ENCODE data around the gene CLPTM1L.
"Not testable (repeated sequence)": the region's sequence is repeated elsewhere in the genome, so short reads cannot be mapped to it uniquely, and the experiment has no call there.

Gene CLPTM1L

GRCh38 chr5:1375871-1376810 lies 31.2 kb upstream of the CLPTM1L start:
- ATAC-seq (ENCODE audit: low read depth) (no peak), DNase-seq (ENCODE audit: low spot score) (no peak)
- no peaks in the 10 kb centered on the region for H3K36me3 ChIP-seq (ENCODE audit: low read depth)
- H3K9me3 ChIP-seq (ENCODE audit: severe bottlenecking) = no peaks in the 10 kb centered on the region
- H3K27ac ChIP-seq (ENCODE audit: poor library complexity, severe bottlenecking) = no peak overlapping the region
- H3K27me3 ChIP-seq (ENCODE audit: insufficient read depth, poor library complexity, severe bottlenecking) = no peaks in the 10 kb centered on the region
- no peak overlapping the region for H3K4me3 ChIP-seq (ENCODE audit: severe bottlenecking)
- TF ChIP-seq, protein P1, sequence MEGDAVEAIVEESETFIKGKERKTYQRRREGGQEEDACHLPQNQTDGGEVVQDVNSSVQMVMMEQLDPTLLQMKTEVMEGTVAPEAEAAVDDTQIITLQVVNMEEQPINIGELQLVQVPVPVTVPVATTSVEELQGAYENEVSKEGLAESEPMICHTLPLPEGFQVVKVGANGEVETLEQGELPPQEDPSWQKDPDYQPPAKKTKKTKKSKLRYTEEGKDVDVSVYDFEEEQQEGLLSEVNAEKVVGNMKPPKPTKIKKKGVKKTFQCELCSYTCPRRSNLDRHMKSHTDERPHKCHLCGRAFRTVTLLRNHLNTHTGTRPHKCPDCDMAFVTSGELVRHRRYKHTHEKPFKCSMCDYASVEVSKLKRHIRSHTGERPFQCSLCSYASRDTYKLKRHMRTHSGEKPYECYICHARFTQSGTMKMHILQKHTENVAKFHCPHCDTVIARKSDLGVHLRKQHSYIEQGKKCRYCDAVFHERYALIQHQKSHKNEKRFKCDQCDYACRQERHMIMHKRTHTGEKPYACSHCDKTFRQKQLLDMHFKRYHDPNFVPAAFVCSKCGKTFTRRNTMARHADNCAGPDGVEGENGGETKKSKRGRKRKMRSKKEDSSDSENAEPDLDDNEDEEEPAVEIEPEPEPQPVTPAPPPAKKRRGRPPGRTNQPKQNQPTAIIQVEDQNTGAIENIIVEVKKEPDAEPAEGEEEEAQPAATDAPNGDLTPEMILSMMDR (IDR thresholded peaks at IDR 0.05; ENCODE audit: poor library complexity, severe bottlenecking) = no peak
- H3K4me1 ChIP-seq (ENCODE audit: insufficient read depth, poor library complexity, severe bottlenecking) = no peaks in the 10 kb centered on the region

- DNase-seq (ENCODE audit: low spot score) (no peak), ATAC-seq (ENCODE audit: low read depth) (peak; percentile 33; the same call in 1 of the 3 replicates)
- TF ChIP-seq, protein P1 (IDR thresholded peaks at IDR 0.05; ENCODE audit: poor library complexity, severe bottlenecking) = no peak
- no peaks in the 10 kb centered on the region for H3K4me1 ChIP-seq (ENCODE audit: insufficient read depth, poor library complexity, severe bottlenecking)
- H3K9me3 ChIP-seq (ENCODE audit: severe bottlenecking) = no peaks in the 10 kb centered on the region
- no peak overlapping the region for H3K4me3 ChIP-seq (ENCODE audit: severe bottlenecking)
- no peaks in the 10 kb centered on the region for H3K27me3 ChIP-seq (ENCODE audit: insufficient read depth, poor library complexity, severe bottlenecking)
- no peak overlapping the region for H3K27ac ChIP-seq (ENCODE audit: poor library complexity, severe bottlenecking)
- H3K36me3 ChIP-seq (ENCODE audit: low read depth) = no peaks in the 10 kb centered on the region
These were observed 29.8 kb upstream of the CLPTM1L start for GRCh38 chr5:1374679-1375055.

DNA sequence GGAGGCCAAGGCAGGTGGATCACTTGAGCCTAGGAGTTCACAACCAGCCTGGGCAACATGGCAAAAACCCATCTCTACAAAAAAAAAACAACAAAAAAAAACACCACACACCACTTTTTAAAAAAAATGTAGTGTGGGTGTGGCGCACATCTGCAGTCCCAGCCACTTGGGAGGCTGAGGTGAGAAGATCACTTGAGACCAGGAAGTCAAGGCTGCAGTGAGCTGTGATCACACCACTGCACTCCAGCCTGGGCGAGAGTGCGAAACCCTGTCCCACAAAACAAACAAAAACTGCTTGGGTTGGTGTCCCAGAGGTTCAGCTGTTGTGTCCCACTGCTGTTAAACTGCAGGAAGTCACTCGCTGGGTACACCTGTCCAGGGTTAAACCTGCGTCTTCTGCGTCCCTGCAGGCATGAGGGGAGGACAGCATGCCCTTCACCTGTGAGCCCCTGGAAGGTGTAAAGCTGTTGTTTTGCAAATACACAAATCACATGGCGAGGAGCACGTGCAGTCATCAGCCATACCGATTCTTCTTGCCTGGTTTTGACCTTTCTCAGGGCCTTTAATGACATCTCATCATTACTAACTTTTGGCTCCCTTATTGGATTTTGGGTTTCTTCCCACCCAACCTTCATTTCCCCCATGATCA lies 29.3 kb upstream of the CLPTM1L start:
- Histone ChIP-seq H3K4me3 (ENCODE audit: severe bottlenecking) (no peak overlapping the region), H3K36me3 (ENCODE audit: low read depth) (no peaks in the 10 kb centered on the region), H3K4me1 (ENCODE audit: insufficient read depth, poor library complexity, severe bottlenecking) (no peaks in the 10 kb centered on the region), H3K27ac (ENCODE audit: poor library complexity, severe bottlenecking) (no peak overlapping the region), H3K27me3 (ENCODE audit: insufficient read depth, poor library complexity, severe bottlenecking) (no peaks in the 10 kb centered on the region), H3K9me3 (ENCODE audit: severe bottlenecking) (no peaks in the 10 kb centered on the region)
- ATAC-seq (ENCODE audit: low read depth) = no peak
- DNase-seq (ENCODE audit: low spot score) = no peak
- TF ChIP-seq, protein P1 (IDR thresholded peaks at IDR 0.05; ENCODE audit: poor library complexity, severe bottlenecking) = no peak

DNA sequence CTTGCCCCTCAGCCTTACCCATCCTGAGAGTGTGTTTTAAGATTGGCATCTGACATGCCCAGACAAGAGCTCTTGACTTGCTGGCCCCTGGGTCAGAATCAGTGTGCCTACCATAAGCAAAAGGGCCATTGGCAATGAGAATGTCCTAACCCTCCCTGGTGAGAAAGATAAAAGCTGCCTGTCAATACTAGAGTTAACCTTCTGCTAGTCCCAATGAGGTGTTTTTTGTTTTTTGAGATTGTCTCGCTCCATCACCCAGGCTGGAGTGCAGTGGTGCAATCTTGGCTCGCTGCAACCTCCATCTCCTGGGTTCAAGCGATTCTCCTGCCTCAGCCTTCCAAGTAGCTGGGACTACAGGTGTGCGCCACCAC lies 27.1 kb upstream of the CLPTM1L start:
- not testable (repeated sequence) for H3K27ac ChIP-seq (ENCODE audit: poor library complexity, severe bottlenecking); H3K27me3 ChIP-seq (ENCODE audit: insufficient read depth, poor library complexity, severe bottlenecking); H3K36me3 ChIP-seq (ENCODE audit: low read depth); H3K4me1 ChIP-seq (ENCODE audit: insufficient read depth, poor library complexity, severe bottlenecking); H3K9me3 ChIP-seq (ENCODE audit: severe bottlenecking); H3K4me3 ChIP-seq (ENCODE audit: severe bottlenecking); DNase-seq (ENCODE audit: low spot score); ATAC-seq (ENCODE audit: low read depth)

DNA sequence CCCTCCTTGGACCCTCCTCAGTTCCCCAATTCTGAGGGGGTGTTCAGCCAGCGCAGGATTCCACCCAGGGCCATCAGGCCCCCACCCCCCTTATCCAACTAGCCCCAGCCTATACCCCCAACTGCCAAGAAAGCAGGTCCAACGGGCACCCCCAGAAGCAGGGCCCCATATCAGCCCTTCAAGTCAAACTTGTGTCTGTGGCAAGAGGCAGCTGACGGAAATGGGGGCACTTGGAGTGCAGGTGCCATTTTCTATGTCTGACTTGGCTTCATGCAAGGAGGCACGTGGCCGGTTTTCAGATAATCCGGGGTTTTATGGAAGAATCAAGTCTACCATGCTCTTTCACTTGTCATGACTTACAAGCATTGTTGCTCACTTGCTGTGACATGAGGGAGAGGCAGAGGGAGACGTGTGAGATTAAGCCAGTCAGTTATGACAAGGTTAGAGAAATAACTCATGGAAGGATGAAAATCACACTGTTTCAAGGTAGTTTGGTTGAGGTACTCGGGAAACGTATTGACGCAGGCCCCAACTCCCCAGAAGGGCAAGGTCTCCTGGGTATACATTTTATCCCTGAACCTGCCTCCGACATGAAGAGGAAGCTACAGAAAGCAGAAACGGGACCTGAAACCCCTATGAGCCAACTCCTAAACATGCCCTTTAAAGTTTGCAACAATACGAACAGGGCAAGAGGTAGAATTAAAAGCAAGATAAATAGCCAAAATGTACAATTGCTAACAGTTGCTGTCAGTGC lies 26.5 kb upstream of the CLPTM1L start:
- H3K4me3 ChIP-seq (ENCODE audit: severe bottlenecking) = no peak overlapping the region
- ATAC-seq (ENCODE audit: low read depth) = no peak
- no peaks in the 10 kb centered on the region for H3K36me3 ChIP-seq (ENCODE audit: low read depth)
- no peaks in the 10 kb centered on the region for H3K9me3 ChIP-seq (ENCODE audit: severe bottlenecking)
- H3K4me1 ChIP-seq (ENCODE audit: insufficient read depth, poor library complexity, severe bottlenecking) = no peaks in the 10 kb centered on the region
- TF ChIP-seq, protein P1 (IDR thresholded peaks at IDR 0.05; ENCODE audit: poor library complexity, severe bottlenecking) = no peak
- H3K27ac ChIP-seq (ENCODE audit: poor library complexity, severe bottlenecking) = no peak overlapping the region
- H3K27me3 ChIP-seq (ENCODE audit: insufficient read depth, poor library complexity, severe bottlenecking) = peaks cover 7% of the 10 kb centered on the region
- no peak for DNase-seq (ENCODE audit: low spot score)
